CD4-positive, alpha-beta T cell (primary cell): ENCODE data around the gene CARS2. TPM values are rescaled to one million over a fixed set of nuclear protein-coding genes. Genes with fewer than 3 reads are reported as not detected.

Experiments used
- ATAC-seq: fragments of 200-7000 bp; cut with Tn5 transposase; one replicate; pipeline ENCODE4 v1.10.0; 2022; ENCODE audit warnings: mild to moderate bottlenecking; ENCODE audit not compliant: poor library complexity
- CTCF ChIA-PET: fragments of 350-600 bp; sonication (Branson Sonifier 250); formaldehyde crosslinking; loops from one replicate; lab custom pipeline; 2021; ENCODE audit warnings: antibody characterized with exemption, inconsistent platforms; lab: Charles Lee
- POLR2A ChIA-PET: fragments of 350-600 bp; sonication (Branson Sonifier 250); formaldehyde crosslinking; loops from one replicate; lab custom pipeline; 2021; ENCODE audit warnings: antibody characterized with exemption, inconsistent platforms; lab: Charles Lee
- DNase-seq, 14 experiments: peaks; one replicate each; pipeline ENCODE4 v3.0.0-alpha.2; 2013 to 2020; ENCODE audit warnings: mixed read lengths in 2 of 14
- H3K27ac ChIP-seq, 2 donors: one replicate each; pipeline versions ENCODE4 v1.5.1 to v1.7.0; 2013; ENCODE audit warnings: low read length in 2 of 2, low read depth in 1 of 2, mild to moderate bottlenecking in 1 of 2
- H3K27me3 ChIP-seq, 2 experiments: 1 replicate in 1 of 2; 2 replicates in 1 of 2; pipeline versions ENCODE4 v1.6.1 to v1.7.0; 2013; ENCODE audit warnings: low read length in 2 of 2, control low read depth in 1 of 2, mild to moderate bottlenecking in 1 of 2, moderate library complexity in 1 of 2; ENCODE audit not compliant: insufficient read depth in 2 of 2, control insufficient read depth in 1 of 2
- H3K36me3 ChIP-seq: one replicate; pipeline ENCODE4 v1.6.1; 2013; ENCODE audit warnings: low read length, control low read depth; ENCODE audit not compliant: insufficient read depth
- H3K4me1 ChIP-seq: one replicate; pipeline ENCODE4 v1.6.1; 2013; ENCODE audit warnings: low read length, control low read depth; ENCODE audit not compliant: insufficient read depth
- H3K4me3 ChIP-seq: one replicate; pipeline ENCODE4 v1.5.1; 2013; ENCODE audit warnings: mild to moderate bottlenecking, low read length, moderate library complexity
- H3K9me3 ChIP-seq, 2 experiments: 1 replicate in 1 of 2; 2 replicates in 1 of 2; pipeline versions ENCODE4 v1.6.1 to v1.7.0; 2013; ENCODE audit warnings: low read length in 2 of 2, mild to moderate bottlenecking in 2 of 2, control low read depth in 1 of 2, moderate library complexity in 1 of 2; ENCODE audit not compliant: control insufficient read depth in 1 of 2, insufficient read depth in 1 of 2
- H3K27ac Mint-ChIP-seq: one replicate; pipeline ENCODE4 v1.8.0; 2020; ENCODE audit warnings: mixed read lengths
- H3K27me3 Mint-ChIP-seq: one replicate; pipeline ENCODE4 v1.8.0; 2021; ENCODE audit warnings: mixed read lengths
- H3K36me3 Mint-ChIP-seq: one replicate; pipeline ENCODE4 v1.8.0; 2021; ENCODE audit warnings: low read depth, mixed read lengths
- H3K4me1 Mint-ChIP-seq: one replicate; pipeline ENCODE4 v1.8.0; 2021; ENCODE audit warnings: low read depth, mixed read lengths
- H3K4me3 Mint-ChIP-seq: one replicate; pipeline ENCODE4 v1.8.0; 2020; ENCODE audit warnings: mild to moderate bottlenecking, mixed read lengths
- H3K9me3 Mint-ChIP-seq: one replicate; pipeline ENCODE4 v1.8.0; 2020; ENCODE audit warnings: mixed read lengths
- intact Hi-C, 2 experiments: fragments of 100-400 bp; cut with DNase I in 1 of 2; cut with micrococcal nuclease in 1 of 2; formaldehyde crosslinking; loops; one replicate each; pipeline versions ENCODE4 v1.15.1 to v1.9.0; 2023 to 2025; cut with DNase I, micrococcal nuclease
- total RNA-seq, 174 experiments: library from RNA in 2 of 174; stranded (reverse) in 2 of 174; gene quantifications; one replicate each; pipeline ENCODE4 v1.2.3 and lab custom pipeline; 2021 to 2026
- TF ChIP-seq, protein P1 (sequence below): fragments of 200-600 bp; IDR thresholded peaks from one replicate; pipeline ENCODE4 v1.8.0; 2022; ENCODE audit warnings: antibody characterized with exemption, mild to moderate bottlenecking

The CARS2 gene
- total RNA-seq, 2 experiments from 2014 or later, result 50.2 to 56.5 TPM

DNA sequence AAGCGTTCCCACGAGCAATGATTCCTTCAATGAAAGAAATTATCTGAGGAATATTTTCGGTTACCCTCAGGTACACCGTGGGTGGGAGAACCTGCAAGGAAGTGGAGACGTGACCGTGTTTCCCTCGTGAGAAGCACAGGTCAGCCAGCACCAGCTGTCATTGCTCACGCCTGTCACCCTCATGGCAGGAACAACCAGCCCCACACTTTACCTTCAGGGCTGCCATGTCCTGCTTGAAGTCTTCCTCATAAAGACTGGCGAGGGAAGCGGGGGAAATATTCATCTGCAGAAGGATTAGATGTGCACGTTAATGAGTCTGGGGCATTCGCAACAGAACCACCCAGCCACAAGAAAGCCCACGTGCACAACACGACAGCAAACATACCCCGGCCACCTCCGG is 18.2 kb downstream of the CARS2 start:
- H3K27ac Mint-ChIP-seq, result no peak overlapping the region
- peaks cover 58% of the 10 kb centered on the region for H3K36me3 Mint-ChIP-seq
- Histone ChIP-seq H3K36me3 (peaks cover 54% of the 10 kb centered on the region), H3K9me3 (no peaks in the 10 kb centered on the region), H3K4me1 (no peaks in the 10 kb centered on the region), H3K27me3 (no peaks in the 10 kb centered on the region), H3K27ac (no peak overlapping the region), H3K4me3 (no peak overlapping the region)
- intact Hi-C loops, result no loop called here
- ChIA-PET CTCF (no interaction called here), POLR2A (no interaction called here)
- H3K4me1 Mint-ChIP-seq, result no peaks in the 10 kb centered on the region
- no peak for ATAC-seq
- H3K4me3 Mint-ChIP-seq, result no peak overlapping the region
- H3K9me3 Mint-ChIP-seq, result no peaks in the 10 kb centered on the region
- DNase-seq, result no peak
- H3K27me3 Mint-ChIP-seq, result no peaks in the 10 kb centered on the region
- TF ChIP-seq, protein P1, sequence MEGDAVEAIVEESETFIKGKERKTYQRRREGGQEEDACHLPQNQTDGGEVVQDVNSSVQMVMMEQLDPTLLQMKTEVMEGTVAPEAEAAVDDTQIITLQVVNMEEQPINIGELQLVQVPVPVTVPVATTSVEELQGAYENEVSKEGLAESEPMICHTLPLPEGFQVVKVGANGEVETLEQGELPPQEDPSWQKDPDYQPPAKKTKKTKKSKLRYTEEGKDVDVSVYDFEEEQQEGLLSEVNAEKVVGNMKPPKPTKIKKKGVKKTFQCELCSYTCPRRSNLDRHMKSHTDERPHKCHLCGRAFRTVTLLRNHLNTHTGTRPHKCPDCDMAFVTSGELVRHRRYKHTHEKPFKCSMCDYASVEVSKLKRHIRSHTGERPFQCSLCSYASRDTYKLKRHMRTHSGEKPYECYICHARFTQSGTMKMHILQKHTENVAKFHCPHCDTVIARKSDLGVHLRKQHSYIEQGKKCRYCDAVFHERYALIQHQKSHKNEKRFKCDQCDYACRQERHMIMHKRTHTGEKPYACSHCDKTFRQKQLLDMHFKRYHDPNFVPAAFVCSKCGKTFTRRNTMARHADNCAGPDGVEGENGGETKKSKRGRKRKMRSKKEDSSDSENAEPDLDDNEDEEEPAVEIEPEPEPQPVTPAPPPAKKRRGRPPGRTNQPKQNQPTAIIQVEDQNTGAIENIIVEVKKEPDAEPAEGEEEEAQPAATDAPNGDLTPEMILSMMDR, result no peak

DNA sequence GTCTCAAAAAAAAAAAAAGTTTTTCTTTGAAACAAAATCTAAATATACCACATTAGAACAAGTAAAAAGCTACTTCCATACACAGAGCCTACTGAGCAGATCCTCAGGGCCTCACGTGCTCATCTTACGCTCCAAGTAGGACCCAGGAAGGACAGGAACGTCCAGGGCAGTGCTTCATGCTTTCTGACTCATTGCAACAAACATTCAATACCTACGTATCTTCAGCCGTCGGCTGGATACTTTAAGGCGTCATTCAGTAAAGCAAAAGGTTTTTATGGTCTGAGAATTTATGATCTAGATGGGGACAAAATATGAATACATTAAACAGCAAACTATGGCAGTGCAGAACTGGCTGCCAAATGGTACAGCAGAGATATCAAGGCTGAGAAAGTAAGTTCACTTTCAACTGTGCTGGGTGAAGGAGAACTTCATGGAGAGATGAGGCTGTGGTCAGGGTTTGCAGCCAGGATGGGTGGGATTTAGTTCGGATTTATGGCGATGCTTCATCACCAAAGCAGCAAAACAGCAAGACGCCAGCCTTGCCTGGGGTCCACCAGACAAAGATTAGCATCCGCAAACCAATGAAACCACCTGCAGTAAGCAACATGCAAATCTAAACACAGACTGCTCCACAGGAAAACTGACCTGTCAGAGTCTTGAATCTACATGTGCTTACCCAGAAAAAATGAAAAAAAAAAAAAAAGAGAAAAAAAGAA is 20.5 kb downstream of the CARS2 start:
- no peaks in the 10 kb centered on the region for H3K27me3 ChIP-seq
- intact Hi-C loops, result no loop called here
- Mint-ChIP-seq H3K4me1 (no peaks in the 10 kb centered on the region), H3K27ac (no peak overlapping the region), H3K4me3 (no peak overlapping the region), H3K9me3 (no peaks in the 10 kb centered on the region), H3K27me3 (no peaks in the 10 kb centered on the region), H3K36me3 (peaks cover 71% of the 10 kb centered on the region)
- TF ChIP-seq, protein P1, result no peak
- ChIA-PET CTCF (no interaction called here), POLR2A (no interaction called here)
- H3K9me3 ChIP-seq, result no peaks in the 10 kb centered on the region
- DNase-seq, result no peak
- H3K4me3 ChIP-seq, result no peak overlapping the region
- no peak overlapping the region for H3K27ac ChIP-seq
- no peak for ATAC-seq
- no peaks in the 10 kb centered on the region for H3K4me1 ChIP-seq
- peaks cover 65% of the 10 kb centered on the region for H3K36me3 ChIP-seq

DNA sequence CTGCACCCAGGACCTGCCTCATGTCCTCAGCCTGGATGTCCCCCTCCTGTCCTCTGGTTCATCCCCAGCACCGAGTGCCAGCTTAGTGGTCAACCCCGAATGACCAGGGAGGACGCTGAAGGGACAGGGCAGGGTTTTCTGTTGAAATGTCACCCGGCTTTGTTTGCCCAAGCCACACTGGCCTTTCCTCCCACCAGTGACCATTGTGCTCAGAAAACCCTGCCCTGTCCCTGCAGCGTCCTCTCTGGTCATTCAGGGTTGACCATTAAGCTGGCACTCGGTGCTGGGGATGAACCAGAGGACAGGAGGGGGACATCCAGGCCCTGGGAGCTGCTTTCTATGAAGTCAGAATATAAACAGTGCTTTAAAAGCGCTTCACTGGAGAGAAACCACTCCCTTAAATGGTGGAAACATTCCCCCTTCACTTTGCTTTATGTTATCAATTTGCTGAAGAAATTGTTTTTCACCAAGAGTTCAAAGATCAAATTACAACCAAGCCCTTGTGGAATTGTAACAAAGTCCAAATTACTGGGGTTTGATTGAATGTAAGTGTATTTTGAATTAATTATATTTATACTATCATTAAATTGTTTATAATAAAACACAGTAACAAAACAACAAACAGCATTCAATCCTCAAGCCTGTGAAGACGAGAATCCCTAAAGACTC is 21.4 kb downstream of the CARS2 start:
- H3K27me3 ChIP-seq, result no peaks in the 10 kb centered on the region
- TF ChIP-seq, protein P1, result no peak
- ChIA-PET CTCF (no interaction called here), POLR2A (interaction anchor here (1.7 kb wide), 1 partner anchor 31 kb away, joined by 9 read pairs; no protein-coding TSS in a partner anchor)
- H3K36me3 ChIP-seq, result peaks cover 70% of the 10 kb centered on the region
- peaks cover 75% of the 10 kb centered on the region for H3K36me3 Mint-ChIP-seq
- no peaks in the 10 kb centered on the region for H3K9me3 Mint-ChIP-seq
- H3K27ac ChIP-seq, result no peak overlapping the region
- no peak overlapping the region for H3K4me3 Mint-ChIP-seq
- ATAC-seq (no peak), DNase-seq (no peak)
- intact Hi-C loops, result no loop called here
- H3K4me1 Mint-ChIP-seq, result no peaks in the 10 kb centered on the region
- no peaks in the 10 kb centered on the region for H3K4me1 ChIP-seq
- H3K27ac Mint-ChIP-seq, result no peak overlapping the region
- H3K9me3 ChIP-seq, result no peaks in the 10 kb centered on the region
- no peaks in the 10 kb centered on the region for H3K27me3 Mint-ChIP-seq
- H3K4me3 ChIP-seq, result no peak overlapping the region
